ENCODE results near the gene PHF14.

The PHF14 gene

DNA sequence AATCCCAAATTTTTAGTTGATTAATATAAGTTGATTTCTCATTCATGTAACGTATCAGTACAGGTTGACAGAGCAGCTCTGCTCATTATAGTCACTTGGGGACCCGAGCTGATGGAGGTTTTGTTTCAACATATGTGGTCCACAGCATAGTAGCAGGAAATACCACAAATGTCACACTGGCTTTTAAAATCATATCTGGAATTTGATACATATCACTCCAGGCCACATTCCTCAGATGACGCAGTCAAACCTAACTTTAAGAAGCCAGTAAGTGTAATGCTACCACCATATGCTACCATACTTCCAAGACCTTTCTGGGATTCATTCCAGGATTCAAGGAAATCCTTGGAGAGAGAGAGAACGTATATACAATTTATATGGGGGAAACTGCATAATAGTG is 156.3 kb downstream of the PHF14 start:
- DNase-seq (ENCODE audit: low spot score), result no peak

DNA sequence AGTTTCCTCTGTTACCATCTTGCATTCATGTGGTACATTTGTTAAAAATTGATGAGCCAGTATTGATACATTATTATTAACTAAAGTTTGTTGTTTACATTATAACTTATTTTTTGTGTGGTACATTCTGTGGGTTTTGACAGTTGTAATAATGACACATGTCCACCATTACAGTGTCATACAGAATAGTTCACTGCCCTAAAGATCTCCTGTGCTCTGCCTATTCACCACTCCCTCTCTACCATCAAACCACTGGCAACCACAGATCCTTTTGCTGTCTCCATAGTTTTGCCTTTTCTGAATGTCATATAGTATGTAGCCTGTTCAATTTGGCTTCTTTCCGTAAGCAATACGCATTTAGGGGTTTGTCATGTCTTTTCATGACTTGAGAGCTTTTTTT is 156.9 kb downstream of the PHF14 start:
- TF ChIP-seq, protein P1, sequence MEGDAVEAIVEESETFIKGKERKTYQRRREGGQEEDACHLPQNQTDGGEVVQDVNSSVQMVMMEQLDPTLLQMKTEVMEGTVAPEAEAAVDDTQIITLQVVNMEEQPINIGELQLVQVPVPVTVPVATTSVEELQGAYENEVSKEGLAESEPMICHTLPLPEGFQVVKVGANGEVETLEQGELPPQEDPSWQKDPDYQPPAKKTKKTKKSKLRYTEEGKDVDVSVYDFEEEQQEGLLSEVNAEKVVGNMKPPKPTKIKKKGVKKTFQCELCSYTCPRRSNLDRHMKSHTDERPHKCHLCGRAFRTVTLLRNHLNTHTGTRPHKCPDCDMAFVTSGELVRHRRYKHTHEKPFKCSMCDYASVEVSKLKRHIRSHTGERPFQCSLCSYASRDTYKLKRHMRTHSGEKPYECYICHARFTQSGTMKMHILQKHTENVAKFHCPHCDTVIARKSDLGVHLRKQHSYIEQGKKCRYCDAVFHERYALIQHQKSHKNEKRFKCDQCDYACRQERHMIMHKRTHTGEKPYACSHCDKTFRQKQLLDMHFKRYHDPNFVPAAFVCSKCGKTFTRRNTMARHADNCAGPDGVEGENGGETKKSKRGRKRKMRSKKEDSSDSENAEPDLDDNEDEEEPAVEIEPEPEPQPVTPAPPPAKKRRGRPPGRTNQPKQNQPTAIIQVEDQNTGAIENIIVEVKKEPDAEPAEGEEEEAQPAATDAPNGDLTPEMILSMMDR (IDR thresholded peaks at IDR 0.05; ENCODE audit: extremely low read depth, insufficient read depth, missing control alignments), result no peak
- in situ Hi-C loops (cut with MboI; ENCODE audit: low pct_unique_long_range_greater_than_20kb, low sequenced_read_pairs, unreplicated experiment), result no loop called here

More for the DNA sequence above, 156.3 kb downstream of the PHF14 start:
- TF ChIP-seq, protein P1 (IDR thresholded peaks at IDR 0.05; ENCODE audit: extremely low read depth, insufficient read depth, missing control alignments), result no peak
- in situ Hi-C loops (cut with MboI; ENCODE audit: low pct_unique_long_range_greater_than_20kb, low sequenced_read_pairs, unreplicated experiment), result no loop called here

DNA sequence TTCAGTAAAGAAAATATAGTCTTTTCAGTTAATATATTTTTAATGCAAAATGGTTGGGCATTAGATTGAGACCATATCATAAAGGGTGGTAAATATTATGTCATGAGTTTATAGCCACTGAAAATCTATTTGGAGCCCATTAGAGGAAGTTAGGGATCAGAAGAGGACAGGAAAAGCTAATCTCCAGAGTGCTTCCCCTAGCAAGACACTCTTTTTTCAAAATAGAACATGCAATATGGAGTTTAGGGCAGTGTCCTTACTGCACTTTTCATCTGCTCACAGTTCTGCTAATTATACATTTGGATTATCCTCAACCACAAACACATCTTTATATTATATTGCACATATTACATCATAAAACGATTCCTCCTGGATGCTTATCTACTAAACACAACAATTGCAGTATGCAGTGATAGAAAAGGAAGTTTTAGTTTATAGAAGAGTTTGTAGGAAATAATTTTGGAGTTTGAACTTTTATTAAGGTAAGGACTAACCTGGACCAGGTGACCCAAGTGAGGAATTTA is 159.8 kb downstream of the PHF14 start:
- in situ Hi-C loops (cut with MboI; ENCODE audit: low pct_unique_long_range_greater_than_20kb, low sequenced_read_pairs, unreplicated experiment), result no loop called here
- TF ChIP-seq, protein P1 (IDR thresholded peaks at IDR 0.05; ENCODE audit: extremely low read depth, insufficient read depth, missing control alignments), result no peak
- no peak for DNase-seq (ENCODE audit: low spot score)

More for the DNA sequence above, 156.9 kb downstream of the PHF14 start:
- no peak for DNase-seq (ENCODE audit: low spot score)

DNA sequence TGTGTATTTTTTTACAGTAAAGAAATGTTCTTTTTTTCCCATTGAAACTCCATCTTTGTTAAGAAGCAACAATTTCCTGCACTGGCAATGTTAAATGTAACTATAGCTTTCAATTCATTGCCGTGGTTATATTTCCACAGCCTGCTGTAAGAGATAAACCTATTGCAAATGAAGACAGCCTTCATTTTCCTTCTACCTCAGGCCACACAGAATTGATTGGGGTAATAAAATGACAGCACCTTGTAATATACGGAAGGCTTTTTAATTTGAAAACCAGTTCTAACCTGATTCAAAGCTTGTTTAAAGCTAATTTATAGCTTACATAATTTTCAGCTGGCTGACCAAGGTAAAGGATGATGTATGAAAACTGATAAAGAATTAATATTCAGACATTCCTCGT is 161.9 kb downstream of the PHF14 start:
- in situ Hi-C loops (cut with MboI; ENCODE audit: low pct_unique_long_range_greater_than_20kb, low sequenced_read_pairs, unreplicated experiment), result no loop called here
- TF ChIP-seq, protein P1 (IDR thresholded peaks at IDR 0.05; ENCODE audit: extremely low read depth, insufficient read depth, missing control alignments), result no peak
- DNase-seq (ENCODE audit: low spot score), result no peak

DNA sequence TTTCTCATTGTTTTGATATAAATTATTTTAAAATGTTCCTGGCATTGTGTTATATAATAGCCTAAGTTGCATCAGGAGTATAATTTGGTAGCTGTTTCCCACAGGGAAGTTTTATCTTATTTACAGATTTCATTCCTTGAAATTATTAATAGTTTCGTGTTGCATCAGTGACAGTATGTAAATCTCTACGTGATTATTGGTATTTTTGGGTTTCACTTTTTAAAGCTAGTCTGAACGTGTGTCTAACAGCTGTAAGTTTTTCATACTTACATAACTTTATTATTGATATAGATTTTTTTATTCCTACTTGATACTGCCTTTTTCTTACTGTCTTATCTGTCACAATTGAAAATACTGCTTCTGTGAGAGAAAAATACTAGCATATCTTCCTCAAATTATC is 167.9 kb downstream of the PHF14 start:
- TF ChIP-seq, protein P1 (IDR thresholded peaks at IDR 0.05; ENCODE audit: extremely low read depth, insufficient read depth, missing control alignments), result no peak
- no peak for DNase-seq (ENCODE audit: low spot score)
- in situ Hi-C loops (cut with MboI; ENCODE audit: low pct_unique_long_range_greater_than_20kb, low sequenced_read_pairs, unreplicated experiment), result no loop called here

DNA sequence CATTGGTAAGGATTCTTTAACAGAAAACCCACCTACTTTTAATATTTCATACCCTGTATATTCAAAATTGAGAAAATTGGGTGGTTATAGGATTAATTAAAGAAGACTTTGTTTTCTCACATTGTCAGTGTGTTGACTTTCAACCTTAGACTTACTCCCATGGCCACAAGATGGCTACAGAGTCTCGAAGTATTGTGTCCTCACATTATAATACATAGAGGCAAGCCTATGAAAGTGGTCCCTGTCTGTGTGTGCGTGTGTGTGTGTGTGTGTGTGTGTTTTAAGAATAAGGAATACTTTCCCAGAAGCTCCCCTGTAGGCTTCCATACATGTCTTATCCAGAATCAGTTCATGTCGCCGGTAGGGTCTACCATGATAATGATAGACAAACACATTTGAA is 180.0 kb downstream of the PHF14 start:
- in situ Hi-C loops (cut with MboI; ENCODE audit: low pct_unique_long_range_greater_than_20kb, low sequenced_read_pairs, unreplicated experiment), result no loop called here
- no peak for DNase-seq (ENCODE audit: low spot score)

More for the DNA sequence above, 180.0 kb downstream of the PHF14 start:
- TF ChIP-seq, protein P1 (IDR thresholded peaks at IDR 0.05; ENCODE audit: extremely low read depth, insufficient read depth, missing control alignments), result no peak
